ENCODE data around the gene SLC25A48.

DNA sequence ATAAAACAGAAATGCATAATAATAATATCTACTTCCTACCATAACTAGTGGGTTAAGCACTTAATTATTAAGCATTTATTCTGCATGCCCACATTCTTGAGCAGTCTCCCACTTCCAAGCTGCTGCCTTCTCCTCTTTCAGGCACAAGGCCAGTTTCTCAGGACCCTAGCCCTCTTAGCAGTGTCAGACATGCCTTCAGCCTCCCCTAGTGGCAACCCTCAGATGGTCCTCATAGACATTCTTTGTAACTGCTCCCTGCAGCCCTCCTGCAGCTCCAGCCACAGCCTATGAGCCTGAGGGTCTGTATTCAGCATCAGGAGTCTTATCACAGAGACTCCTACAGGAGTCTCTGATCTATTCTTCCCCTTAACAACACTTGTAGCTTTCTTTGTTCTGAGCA, 57.3 kb downstream of the SLC25A48 start:
- TF ChIP-seq TAF1 (IDR thresholded peaks at IDR 0.05; ENCODE audit: low read depth, low read length) (no peak), POLR2A (IDR thresholded peaks at IDR 0.05; ENCODE audit: low read depth, low read length) (no peak)

Measured in GM12891 (cell line).